ENCODE measurements around the gene POLR2F. TPM values are rescaled to one million over a fixed set of nuclear protein-coding genes. Genes with fewer than 3 reads are reported as not detected.
"Not testable (repeated sequence)": the region's sequence is repeated elsewhere in the genome, so short reads cannot be mapped to it uniquely, and the experiment has no call there.

POLR2F gene
- total RNA-seq, 1 experiment from 2014 or later: 138 TPM

- TF ChIP-seq JUN (CRISPR knock-in tag; IDR thresholded peaks at IDR 0.05) (no peak), CTCF (IDR thresholded peaks at IDR 0.05) (no peak)
These were observed 2.2 kb upstream of the POLR2F start (continued) for GRCh38 chr22:37951305-37951704.

GRCh38 chr22:37952629-37953028 is 870 bp upstream of the POLR2F start:
- ATAC-seq, H3K9me3 Mint-ChIP-seq, H3K27ac Mint-ChIP-seq: not testable (repeated sequence)
- Mint-ChIP-seq H3K27me3 (ENCODE audit: low read depth) (peaks cover 16% of the 10 kb centered on the region), H3K4me1 (peaks cover 24% of the 10 kb centered on the region), H3K36me3 (peaks cover 12% of the 10 kb centered on the region), H3K4me3 (peak overlapping the region; percentile 95)
- ChIA-PET CTCF (interaction anchor here (0.5 to 3.6 kb wide), 5 partner anchors 18 to 696 kb away, joined by 3 to 23 read pairs (median 6); partner anchors contain the start of gene MICALL1), POLR2A (interaction anchor here (0.8 kb wide), 1 partner anchor 9 kb away, joined by 4 read pairs; no protein-coding TSS in a partner anchor)
- DNase-seq (ENCODE audit: low spot score): peak; percentile 28

DNA sequence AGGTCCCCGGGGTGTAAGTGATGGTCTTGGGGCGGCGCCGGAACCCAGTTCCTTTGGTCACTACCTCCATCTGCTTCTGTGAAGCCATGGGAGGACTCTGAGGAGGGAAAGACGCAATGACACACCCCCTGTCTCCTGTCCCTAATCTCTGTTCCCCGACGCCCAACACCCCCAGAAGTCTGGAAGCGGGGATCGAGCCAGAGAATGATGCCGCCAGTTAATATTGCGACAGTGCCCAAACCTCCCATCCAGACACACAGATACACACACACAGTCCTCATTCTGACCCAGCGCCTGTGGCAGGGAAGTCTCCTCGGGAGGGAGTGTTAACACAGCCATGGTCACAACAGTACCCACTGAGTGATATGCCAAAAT is 450 bp upstream of the POLR2F start:
- ChIA-PET CTCF (interaction anchor here (0.5 to 3.6 kb wide), 9 partner anchors 12 to 695 kb away, joined by 3 to 23 read pairs (median 6); partner anchors contain the start of gene MICALL1), POLR2A (interaction anchor here (0.7 to 1.1 kb wide), 4 partner anchors 10 to 1811 kb away, joined by 3 to 4 read pairs (median 4); no protein-coding TSS in a partner anchor)
- Mint-ChIP-seq H3K27me3 (ENCODE audit: low read depth) (peaks cover 16% of the 10 kb centered on the region), H3K4me3 (peak overlapping the region; percentile 95), H3K27ac (peak overlapping the region; percentile 29), H3K9me3 (no peaks in the 10 kb centered on the region), H3K4me1 (peaks cover 24% of the 10 kb centered on the region), H3K36me3 (peaks cover 15% of the 10 kb centered on the region)
- peak; percentile 46 for ATAC-seq
- peak; percentile 39; the same call in 1 of the 2 replicates for TF ChIP-seq ETV6 (CRISPR knock-in tag; IDR thresholded peaks at IDR 0.05)
- TF ChIP-seq JUN (CRISPR knock-in tag; IDR thresholded peaks at IDR 0.05): no peak
- no peak for DNase-seq (ENCODE audit: low spot score)

GRCh38 chr22:37954686-37955085 is 1.2 kb downstream of the POLR2F start:
- Mint-ChIP-seq H3K27me3 (ENCODE audit: low read depth) (peaks cover 16% of the 10 kb centered on the region), H3K9me3 (no peaks in the 10 kb centered on the region), H3K4me1 (peaks cover 24% of the 10 kb centered on the region), H3K4me3 (peak overlapping the region; percentile 95), H3K36me3 (peaks cover 29% of the 10 kb centered on the region), H3K27ac (peak overlapping the region; percentile 81)
- ATAC-seq: no peak
- DNase-seq (ENCODE audit: low spot score): no peak
- TF ChIP-seq E2F1 (CRISPR knock-in tag; IDR thresholded peaks at IDR 0.05) (no peak), ZNF138 (CRISPR knock-in tag; conservative IDR thresholded peaks at IDR 0.05) (no peak), ATF1 (CRISPR knock-in tag; IDR thresholded peaks at IDR 0.05) (no peak), SMAD3 (CRISPR knock-in tag; IDR thresholded peaks at IDR 0.05; ENCODE audit: borderline replicate concordance) (no peak), AR (CRISPR knock-in tag; IDR thresholded peaks at IDR 0.05) (no peak), FOXJ3 (CRISPR knock-in tag; IDR thresholded peaks at IDR 0.05; ENCODE audit: borderline replicate concordance) (no peak), KAT7 (CRISPR knock-in tag; IDR thresholded peaks at IDR 0.05; ENCODE audit: borderline replicate concordance) (no peak), SP1 (CRISPR knock-in tag; conservative IDR thresholded peaks at IDR 0.05) (no peak), FOXK1 (CRISPR knock-in tag; IDR thresholded peaks at IDR 0.05) (no peak), JUN (CRISPR knock-in tag; IDR thresholded peaks at IDR 0.05) (no peak), MLX (CRISPR knock-in tag; IDR thresholded peaks at IDR 0.05) (no peak), GRHL2 (CRISPR knock-in tag; IDR thresholded peaks at IDR 0.05; ENCODE audit: insufficient replicate concordance, severe bottlenecking) (no peak), TCF7 (CRISPR knock-in tag; IDR thresholded peaks at IDR 0.05; ENCODE audit: low read depth) (no peak), TEAD1 (CRISPR knock-in tag; IDR thresholded peaks at IDR 0.05) (no peak), ZNF423 (CRISPR knock-in tag; IDR thresholded peaks at IDR 0.05) (no peak)
- TF ChIP-seq, protein P1, sequence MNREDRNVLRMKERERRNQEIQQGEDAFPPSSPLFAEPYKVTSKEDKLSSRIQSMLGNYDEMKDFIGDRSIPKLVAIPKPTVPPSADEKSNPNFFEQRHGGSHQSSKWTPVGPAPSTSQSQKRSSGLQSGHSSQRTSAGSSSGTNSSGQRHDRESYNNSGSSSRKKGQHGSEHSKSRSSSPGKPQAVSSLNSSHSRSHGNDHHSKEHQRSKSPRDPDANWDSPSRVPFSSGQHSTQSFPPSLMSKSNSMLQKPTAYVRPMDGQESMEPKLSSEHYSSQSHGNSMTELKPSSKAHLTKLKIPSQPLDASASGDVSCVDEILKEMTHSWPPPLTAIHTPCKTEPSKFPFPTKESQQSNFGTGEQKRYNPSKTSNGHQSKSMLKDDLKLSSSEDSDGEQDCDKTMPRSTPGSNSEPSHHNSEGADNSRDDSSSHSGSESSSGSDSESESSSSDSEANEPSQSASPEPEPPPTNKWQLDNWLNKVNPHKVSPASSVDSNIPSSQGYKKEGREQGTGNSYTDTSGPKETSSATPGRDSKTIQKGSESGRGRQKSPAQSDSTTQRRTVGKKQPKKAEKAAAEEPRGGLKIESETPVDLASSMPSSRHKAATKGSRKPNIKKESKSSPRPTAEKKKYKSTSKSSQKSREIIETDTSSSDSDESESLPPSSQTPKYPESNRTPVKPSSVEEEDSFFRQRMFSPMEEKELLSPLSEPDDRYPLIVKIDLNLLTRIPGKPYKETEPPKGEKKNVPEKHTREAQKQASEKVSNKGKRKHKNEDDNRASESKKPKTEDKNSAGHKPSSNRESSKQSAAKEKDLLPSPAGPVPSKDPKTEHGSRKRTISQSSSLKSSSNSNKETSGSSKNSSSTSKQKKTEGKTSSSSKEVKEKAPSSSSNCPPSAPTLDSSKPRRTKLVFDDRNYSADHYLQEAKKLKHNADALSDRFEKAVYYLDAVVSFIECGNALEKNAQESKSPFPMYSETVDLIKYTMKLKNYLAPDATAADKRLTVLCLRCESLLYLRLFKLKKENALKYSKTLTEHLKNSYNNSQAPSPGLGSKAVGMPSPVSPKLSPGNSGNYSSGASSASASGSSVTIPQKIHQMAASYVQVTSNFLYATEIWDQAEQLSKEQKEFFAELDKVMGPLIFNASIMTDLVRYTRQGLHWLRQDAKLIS (CRISPR knock-in tag; IDR thresholded peaks at IDR 0.05; ENCODE audit: borderline replicate concordance): no peak
- CTCF ChIA-PET: interaction anchor here (0.9 to 3.6 kb wide), 8 partner anchors 8 to 137 kb away, joined by 3 to 23 read pairs (median 5); partner anchors contain the start of gene MICALL1
- POLR2A ChIA-PET: interaction anchor here (0.6 to 1.5 kb wide), 2 partner anchors 14 to 18 kb away, joined by 3 read pairs; no protein-coding TSS in a partner anchor

Measured in WTC11 (cell line).